Liver (tissue), 9 donors: ENCODE data around the gene RPH3AL. TPM values are rescaled to one million over a fixed set of nuclear protein-coding genes. Genes with fewer than 3 reads are reported as not detected.

Source experiments
- DNase-seq: peaks from one replicate; pipeline ENCODE4 v3.0.0-alpha.2; 2017; ENCODE audit warnings: low spot score
- H3K27ac ChIP-seq, 2 donors: one replicate each; pipeline ENCODE4 v1.7.0; 2013; ENCODE audit warnings: inconsistent platforms in 2 of 2, low read length in 2 of 2, control low read depth in 1 of 2, low read depth in 1 of 2, mild to moderate bottlenecking in 1 of 2
- H3K27me3 ChIP-seq, 4 donors: one replicate each; pipeline versions ENCODE4 v1.6.1 to v1.7.0; 2013; ENCODE audit warnings: low read length in 3 of 4, inconsistent platforms in 1 of 4, mild to moderate bottlenecking in 1 of 4, moderate library complexity in 1 of 4; ENCODE audit not compliant: control insufficient read depth in 4 of 4, insufficient read depth in 4 of 4
- H3K36me3 ChIP-seq, 4 donors: one replicate each; pipeline versions ENCODE4 v1.6.1 to v1.7.0; 2013; ENCODE audit warnings: low read length in 3 of 4, mild to moderate bottlenecking in 3 of 4, low read depth in 1 of 4, moderate library complexity in 1 of 4; ENCODE audit not compliant: control insufficient read depth in 4 of 4, insufficient read depth in 3 of 4
- H3K4me1 ChIP-seq, 4 donors: one replicate each; pipeline versions ENCODE4 v1.6.1 to v1.7.0; 2013; ENCODE audit warnings: low read length in 3 of 4, mild to moderate bottlenecking in 3 of 4, moderate library complexity in 1 of 4; ENCODE audit not compliant: control insufficient read depth in 4 of 4, insufficient read depth in 4 of 4
- H3K4me3 ChIP-seq, 3 donors: one replicate each; pipeline versions ENCODE4 v1.6.1 to v1.7.0; 2013; ENCODE audit warnings: low read length in 3 of 3, control low read depth in 1 of 3, low read depth in 1 of 3, mild to moderate bottlenecking in 1 of 3
- H3K9ac ChIP-seq, 2 donors: one replicate each; pipeline ENCODE4 v1.7.0; 2013; ENCODE audit warnings: low read length in 2 of 2, mild to moderate bottlenecking in 2 of 2, moderate library complexity in 2 of 2, control low read depth in 1 of 2, low read depth in 1 of 2
- H3K9me3 ChIP-seq, 4 donors: one replicate each; pipeline versions ENCODE4 v1.6.1 to v1.7.0; 2013; ENCODE audit warnings: low read length in 3 of 4; ENCODE audit not compliant: control insufficient read depth in 4 of 4
- ATF3 ChIP-seq: IDR thresholded peaks from 2 replicates; pipeline ENCODE4 v1.6.1; 2016; ENCODE audit warnings: antibody characterized with exemption
- CTCF ChIP-seq: fragments of 150-350 bp; IDR thresholded peaks from 2 replicates; pipeline ENCODE4 v1.5.1; 2017; ENCODE audit warnings: improper control_type of control experiment, low read depth, low read length; ENCODE audit not compliant: missing input control
- EGR1 ChIP-seq, 2 donors: IDR thresholded peaks; 2 replicates each; pipeline ENCODE4 v1.6.1; 2016 to 2018; ENCODE audit warnings: antibody characterized with exemption in 2 of 2, low read depth in 2 of 2
- FOXA1 ChIP-seq: IDR thresholded peaks from 2 replicates; pipeline ENCODE4 v1.6.1; 2016; ENCODE audit warnings: antibody characterized with exemption
- FOXA2 ChIP-seq: IDR thresholded peaks from 2 replicates; pipeline ENCODE4 v1.6.1; 2016; ENCODE audit warnings: antibody characterized with exemption
- GABPA ChIP-seq, 2 donors: IDR thresholded peaks in 1 of 2; conservative IDR thresholded peaks in 1 of 2; 2 replicates each; pipeline ENCODE4 v1.6.1; 2016; ENCODE audit warnings: antibody characterized with exemption in 2 of 2, mild to moderate bottlenecking in 1 of 2, moderate library complexity in 1 of 2
- HNF4A ChIP-seq, 2 donors: conservative IDR thresholded peaks; 2 replicates each; pipeline ENCODE4 v1.6.1; 2016; ENCODE audit warnings: antibody characterized with exemption in 2 of 2, mild to moderate bottlenecking in 2 of 2
- HNF4G ChIP-seq: IDR thresholded peaks from 2 replicates; pipeline ENCODE4 v1.6.1; 2016; ENCODE audit warnings: antibody characterized with exemption
- JUND ChIP-seq, 2 donors: IDR thresholded peaks; 2 replicates each; pipeline ENCODE4 v1.6.1; 2016; ENCODE audit warnings: antibody characterized with exemption in 2 of 2
- MAX ChIP-seq: IDR thresholded peaks from 2 replicates; pipeline ENCODE4 v1.6.1; 2016; ENCODE audit warnings: antibody characterized with exemption
- NR2F2 ChIP-seq: IDR thresholded peaks from 2 replicates; pipeline ENCODE4 v1.6.1; 2016; ENCODE audit warnings: antibody characterized with exemption
- RAD21 ChIP-seq, 2 donors: IDR thresholded peaks; 2 replicates each; pipeline ENCODE4 v1.6.1; 2016; ENCODE audit warnings: antibody characterized with exemption in 2 of 2, mild to moderate bottlenecking in 2 of 2
- REST ChIP-seq: IDR thresholded peaks from 2 replicates; pipeline ENCODE4 v1.6.1; 2016; ENCODE audit warnings: antibody characterized with exemption, mild to moderate bottlenecking
- RXRA ChIP-seq, 2 donors: IDR thresholded peaks; 2 replicates each; pipeline ENCODE4 v1.6.1; 2017 to 2018; ENCODE audit warnings: antibody characterized with exemption in 2 of 2, mild to moderate bottlenecking in 1 of 2
- SP1 ChIP-seq: IDR thresholded peaks from 2 replicates; pipeline ENCODE4 v1.6.1; 2018; ENCODE audit warnings: antibody characterized with exemption, mild to moderate bottlenecking
- TAF1 ChIP-seq: conservative IDR thresholded peaks from 2 replicates; pipeline ENCODE4 v1.6.1; 2016; ENCODE audit warnings: antibody characterized with exemption, mild to moderate bottlenecking
- YY1 ChIP-seq: IDR thresholded peaks from 2 replicates; pipeline ENCODE4 v1.6.1; 2016; ENCODE audit warnings: antibody characterized with exemption, mild to moderate bottlenecking
- ZBTB33 ChIP-seq: IDR thresholded peaks from 2 replicates; pipeline ENCODE4 v1.6.1; 2016; ENCODE audit warnings: antibody characterized with exemption
- WGBS: extraction: QIAGEN DNeasy Blood & Tissue Kit; methylation state at CpG from one replicate; pipeline ENCODE4 v1.1.7; 2013; 5-methylcytosine and 5-hydroxymethylcytosine counted together
- polyA plus RNA-seq, 2 donors: library from polyadenylated mRNA; stranded (reverse) in 1 of 2; unstranded in 1 of 2; fragments of 200-250 nt in 1 of 2; fragments of >200 nt in 1 of 2; fragmentation: Nextera tagmentation in 1 of 2; extraction: Ambion mirVana in 1 of 2; gene quantifications; one replicate each; pipeline versions ENCODE4 v1.2.1 to v1.2.3, GENCODE V29; 2013 to 2015
- total RNA-seq, 2 donors: library from RNA; depleted of rRNA; stranded (reverse); fragments of >200 nt; gene quantifications; one replicate each; pipeline ENCODE4 v1.2.3, GENCODE V29; 2014
- donor health status: healthy.
- donor health status: healthy.
- donor health status: healthy.
- donor health status: healthy.
- donor health status: healthy.

RPH3AL gene
- total and polyA plus RNA-seq, 4 donors: 8.5 to 52.5 (median 13.9) TPM

GRCh38 chr17:263271-263670, 89.3 kb downstream of the RPH3AL start (continued):
- TF ChIP-seq ZBTB33 (no peak), HNF4G (no peak), MAX (no peak), EGR1 (IDR thresholded peaks at IDR 0.05; ENCODE audit: low read depth in 2 of 2) (no peak), TAF1 (no peak), RXRA (IDR thresholded peaks at IDR 0.05) (no peak), RAD21 (IDR thresholded peaks at IDR 0.05) (no peak), SP1 (no peak), ATF3 (no peak), YY1 (no peak)

GRCh38 chr17:261635-262034, 91.0 kb downstream of the RPH3AL start:
- H3K27ac ChIP-seq: no peak overlapping the region
- H3K27me3 ChIP-seq: no peaks in the 10 kb centered on the region
- TF ChIP-seq HNF4A (conservative IDR thresholded peaks at IDR 0.05) (no peak), RXRA (IDR thresholded peaks at IDR 0.05) (no peak), NR2F2 (peak; percentile 89), ZBTB33 (no peak), ATF3 (no peak), EGR1 (IDR thresholded peaks at IDR 0.05; ENCODE audit: low read depth in 2 of 2) (peak in 1 of 2 donors; percentile 40), JUND (IDR thresholded peaks at IDR 0.05) (no peak), FOXA2 (no peak)
- H3K9me3 ChIP-seq: no peaks in the 10 kb centered on the region
- H3K4me3 ChIP-seq: no peak overlapping the region
- no peak overlapping the region for H3K9ac ChIP-seq
- no peaks in the 10 kb centered on the region for H3K4me1 ChIP-seq
- peaks cover 0 to 10% (median 3%) of the 10 kb centered on the region in 4 donors for H3K36me3 ChIP-seq
- 75% methylated on average over 8 of the region's 8 CpGs for WGBS
- DNase-seq: no peak

GRCh38 chr17:260944-261343, 91.7 kb downstream of the RPH3AL start:
- no peaks in the 10 kb centered on the region for H3K27me3 ChIP-seq
- no peak overlapping the region for H3K27ac ChIP-seq
- no peak overlapping the region for H3K4me3 ChIP-seq
- WGBS: 94% methylated on average over 4 of the region's 4 CpGs
- no peak for TF ChIP-seq TAF1
- no peak for TF ChIP-seq RXRA (IDR thresholded peaks at IDR 0.05)
- TF ChIP-seq FOXA1: no peak
- TF ChIP-seq YY1: no peak
- TF ChIP-seq REST: no peak
- TF ChIP-seq ATF3: no peak
- TF ChIP-seq RAD21 (IDR thresholded peaks at IDR 0.05): no peak
- no peak for TF ChIP-seq MAX
- TF ChIP-seq HNF4A (conservative IDR thresholded peaks at IDR 0.05): no peak
- no peak for TF ChIP-seq CTCF
- TF ChIP-seq NR2F2: no peak
- TF ChIP-seq EGR1 (IDR thresholded peaks at IDR 0.05; ENCODE audit: low read depth in 2 of 2): no peak
- TF ChIP-seq GABPA (IDR thresholded peaks at IDR 0.05 in 1 of 2, conservative IDR thresholded peaks at IDR 0.05 in 1 of 2): no peak
- no peak for TF ChIP-seq JUND (IDR thresholded peaks at IDR 0.05)
- DNase-seq: no peak
- no peaks in the 10 kb centered on the region for H3K4me1 ChIP-seq
- peaks cover 0 to 10% (median 3%) of the 10 kb centered on the region in 4 donors for H3K36me3 ChIP-seq
- no peak overlapping the region for H3K9ac ChIP-seq
- no peaks in the 10 kb centered on the region for H3K9me3 ChIP-seq
